GM12873 (cell line): ENCODE measurements around the gene DLG5.

Experiments
- TF ChIP-seq, protein P1 (sequence below): IDR thresholded peaks from 2 replicates; pipeline ENCODE4 v1.5.1; 2012; ENCODE audit warnings: low read depth, mild to moderate bottlenecking, moderate library complexity, low read length, control low read depth; ENCODE audit not compliant: insufficient read depth; ENCODE audit errors: missing control alignments

DLG5 gene

DNA sequence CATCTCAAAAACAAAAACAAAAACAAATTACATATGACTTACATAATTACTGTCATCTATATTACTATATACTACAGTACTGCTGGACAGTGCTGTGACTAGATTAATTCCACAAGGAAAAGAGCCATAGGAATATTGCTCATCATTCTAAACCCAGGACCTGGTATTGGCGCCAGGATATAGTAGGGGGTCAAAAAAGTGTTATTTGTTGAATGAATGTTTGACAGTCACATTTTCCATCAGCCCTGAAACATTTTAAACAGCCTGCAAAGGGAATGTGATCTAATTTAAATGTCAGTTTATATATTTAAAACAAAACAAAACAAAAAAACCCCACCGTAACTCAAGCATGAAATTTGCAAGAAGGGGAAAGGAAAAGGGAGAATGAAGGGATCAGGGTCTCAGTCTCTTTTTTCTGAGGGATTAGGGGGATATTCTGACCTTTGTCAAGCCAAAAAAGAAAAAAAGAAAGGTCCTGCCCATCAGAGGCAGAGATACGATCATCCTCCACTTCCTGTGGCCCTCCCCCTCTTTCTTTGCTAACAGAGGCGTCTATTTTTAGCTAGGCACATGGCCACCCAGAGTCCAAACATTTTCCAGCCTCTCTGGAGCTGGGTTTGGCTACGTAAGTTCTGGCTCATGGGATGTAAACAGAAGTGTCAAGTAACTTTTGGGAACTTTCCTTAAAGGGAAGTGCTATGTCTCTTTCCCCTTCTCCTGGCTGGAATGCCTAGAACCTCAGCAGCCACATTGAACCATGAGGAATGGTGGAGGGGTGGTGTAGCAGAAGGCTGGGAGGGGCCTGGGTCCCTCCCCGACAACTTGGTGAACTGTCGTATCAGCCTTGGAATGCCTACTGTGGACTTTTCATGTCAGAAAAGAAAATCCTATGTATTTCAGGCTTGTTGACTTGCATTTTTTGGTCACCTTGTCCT lies 44.6 kb upstream of the DLG5 start:
- TF ChIP-seq, protein P1, sequence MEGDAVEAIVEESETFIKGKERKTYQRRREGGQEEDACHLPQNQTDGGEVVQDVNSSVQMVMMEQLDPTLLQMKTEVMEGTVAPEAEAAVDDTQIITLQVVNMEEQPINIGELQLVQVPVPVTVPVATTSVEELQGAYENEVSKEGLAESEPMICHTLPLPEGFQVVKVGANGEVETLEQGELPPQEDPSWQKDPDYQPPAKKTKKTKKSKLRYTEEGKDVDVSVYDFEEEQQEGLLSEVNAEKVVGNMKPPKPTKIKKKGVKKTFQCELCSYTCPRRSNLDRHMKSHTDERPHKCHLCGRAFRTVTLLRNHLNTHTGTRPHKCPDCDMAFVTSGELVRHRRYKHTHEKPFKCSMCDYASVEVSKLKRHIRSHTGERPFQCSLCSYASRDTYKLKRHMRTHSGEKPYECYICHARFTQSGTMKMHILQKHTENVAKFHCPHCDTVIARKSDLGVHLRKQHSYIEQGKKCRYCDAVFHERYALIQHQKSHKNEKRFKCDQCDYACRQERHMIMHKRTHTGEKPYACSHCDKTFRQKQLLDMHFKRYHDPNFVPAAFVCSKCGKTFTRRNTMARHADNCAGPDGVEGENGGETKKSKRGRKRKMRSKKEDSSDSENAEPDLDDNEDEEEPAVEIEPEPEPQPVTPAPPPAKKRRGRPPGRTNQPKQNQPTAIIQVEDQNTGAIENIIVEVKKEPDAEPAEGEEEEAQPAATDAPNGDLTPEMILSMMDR: no peak

DNA sequence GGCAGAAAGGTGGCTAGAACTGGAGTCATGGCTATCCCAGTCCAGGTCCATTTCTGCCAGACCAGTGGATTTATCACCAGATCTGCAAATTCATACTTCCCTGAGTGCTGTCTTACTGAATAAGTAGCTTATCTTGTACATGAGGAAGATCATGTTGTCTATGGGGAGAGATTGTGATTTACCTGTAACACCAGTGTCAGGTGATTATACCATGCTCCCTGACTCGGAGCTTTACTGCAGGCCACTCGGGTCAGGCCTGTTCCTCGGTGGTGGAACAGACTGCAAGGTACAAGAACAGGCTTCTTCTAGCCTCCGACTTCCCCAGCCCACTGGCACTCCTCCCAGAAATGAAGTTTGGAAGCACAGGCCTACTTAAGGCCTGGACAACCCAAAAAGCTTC lies 42.6 kb upstream of the DLG5 start:
- TF ChIP-seq, protein P1: no peak

GRCh38 chr10:77967611-77968022 lies 41.1 kb upstream of the DLG5 start:
- TF ChIP-seq, protein P1: no peak

DNA sequence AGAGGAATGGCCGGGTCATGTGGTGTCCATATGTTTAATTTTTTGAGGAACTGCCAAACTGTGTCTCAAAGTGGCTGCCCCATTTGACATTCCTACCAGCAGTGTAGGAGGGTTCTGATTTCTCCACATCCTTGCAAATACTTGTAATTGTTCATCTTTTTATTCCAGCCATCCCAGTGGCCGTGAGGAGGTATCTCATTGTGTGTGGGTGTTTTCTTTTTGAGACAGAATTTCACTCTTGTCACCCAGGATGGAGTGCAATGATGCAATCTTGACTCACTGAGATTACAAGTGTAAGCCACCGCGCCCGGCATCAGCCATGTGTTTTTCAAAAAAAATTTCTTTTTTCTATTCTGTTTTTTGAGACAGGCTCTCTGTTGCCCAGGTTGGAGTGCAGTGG lies 38.7 kb upstream of the DLG5 start:
- TF ChIP-seq, protein P1: no peak

GRCh38 chr10:77964811-77965210 lies 38.3 kb upstream of the DLG5 start:
- TF ChIP-seq, protein P1: no peak

DNA sequence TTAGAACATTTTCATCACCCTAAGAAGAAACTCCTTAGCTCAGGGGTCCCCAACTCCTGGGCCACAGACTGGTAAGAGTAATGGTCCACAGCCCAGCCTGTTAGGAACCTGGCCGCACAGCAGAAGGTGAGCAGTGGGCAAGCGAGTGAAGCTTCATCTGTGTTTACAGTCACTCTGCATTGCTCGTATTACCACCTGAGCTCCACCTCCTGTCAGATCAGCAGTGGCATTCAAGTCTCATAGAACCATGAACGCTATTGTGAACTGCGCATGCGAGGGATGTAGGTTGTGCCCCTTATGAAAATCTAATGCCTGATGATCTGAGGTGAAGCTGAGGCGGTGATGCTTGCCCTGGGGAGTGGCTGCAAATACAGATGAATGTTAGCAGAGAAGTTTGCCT lies 37.3 kb upstream of the DLG5 start:
- TF ChIP-seq, protein P1: no peak

DNA sequence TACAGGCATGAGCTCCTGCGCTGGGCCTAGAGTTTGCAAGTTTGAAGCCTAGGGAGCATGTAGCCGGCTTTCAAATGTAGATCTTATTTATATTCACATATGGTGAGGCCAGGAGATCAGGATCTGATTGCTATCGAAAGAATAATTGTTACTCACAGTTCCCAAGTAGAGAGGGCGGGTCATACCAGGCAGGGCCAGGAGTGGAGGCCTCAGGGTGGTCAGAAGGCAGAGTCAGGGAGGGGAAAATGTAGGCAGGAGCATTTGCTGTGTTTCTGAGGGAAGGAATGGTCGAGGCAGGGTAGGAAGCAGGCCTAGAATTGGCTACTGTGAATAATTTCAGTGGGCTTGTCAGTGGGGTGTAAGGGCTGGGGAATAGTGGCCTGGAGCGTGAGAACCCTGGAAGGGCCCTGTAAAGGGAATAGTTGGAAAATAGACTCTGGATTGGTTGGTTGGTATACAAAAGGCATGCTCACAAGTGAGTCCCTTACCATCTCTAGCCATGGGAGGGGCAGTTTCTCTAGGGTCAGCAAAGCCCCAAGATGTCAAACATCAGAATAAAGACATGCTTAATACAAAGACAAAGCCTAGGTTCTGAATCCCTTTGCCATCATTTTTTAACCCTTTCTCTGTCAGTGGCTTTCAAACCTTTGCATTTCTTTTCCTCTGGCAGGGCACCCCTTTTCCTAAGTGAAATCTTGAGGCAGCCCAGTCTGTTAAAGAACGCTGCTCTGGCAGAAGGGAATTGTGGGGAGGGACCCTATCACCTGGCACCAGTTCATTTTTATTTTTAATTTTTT lies 36.0 kb upstream of the DLG5 start:
- TF ChIP-seq, protein P1: no peak
